Stimulated activated CD4-positive, alpha-beta T cell treated with anti-CD3 and anti-CD28 coated beads, TNF-alpha, amount 100 ng/mL, for 24 hours (primary cell): ENCODE data around the gene SLC28A3.

Experiments
- DNase-seq, 3 experiments: peaks; one replicate each; pipeline ENCODE4 v3.0.0-alpha.2; 2020; ENCODE audit warnings: low read depth in 3 of 3

SLC28A3 gene

DNA sequence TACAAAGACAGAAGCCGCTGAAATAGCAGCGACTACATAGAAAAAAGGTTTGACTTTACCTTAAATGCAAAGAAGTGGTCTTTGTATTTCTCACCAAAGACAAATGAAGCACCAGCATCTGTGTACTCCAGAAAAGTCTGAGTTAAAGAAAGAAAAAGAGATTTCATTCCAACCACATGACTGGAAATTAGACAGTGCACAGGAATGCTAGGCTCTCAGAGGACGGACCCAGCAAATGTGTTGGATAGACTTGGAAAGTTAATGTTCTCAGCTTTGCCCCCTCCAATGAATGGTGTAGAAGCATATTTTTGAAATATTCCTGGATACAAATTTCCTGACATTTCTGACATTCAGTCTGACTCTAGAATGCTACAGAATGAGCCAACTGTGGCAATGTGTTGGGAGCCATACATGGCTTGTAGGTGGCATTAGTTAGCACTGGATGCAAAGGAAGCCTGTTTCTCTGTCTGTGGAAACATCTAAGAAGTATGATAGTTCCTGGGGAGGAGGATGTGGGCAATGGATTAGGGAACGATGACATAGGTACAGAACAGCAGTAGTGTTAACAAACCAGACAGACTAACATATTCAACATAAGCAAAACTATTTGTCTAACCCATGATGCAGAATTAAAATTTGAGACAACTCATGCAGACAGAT lies 43.3 kb downstream of the SLC28A3 start:
- no peak for DNase-seq

DNA sequence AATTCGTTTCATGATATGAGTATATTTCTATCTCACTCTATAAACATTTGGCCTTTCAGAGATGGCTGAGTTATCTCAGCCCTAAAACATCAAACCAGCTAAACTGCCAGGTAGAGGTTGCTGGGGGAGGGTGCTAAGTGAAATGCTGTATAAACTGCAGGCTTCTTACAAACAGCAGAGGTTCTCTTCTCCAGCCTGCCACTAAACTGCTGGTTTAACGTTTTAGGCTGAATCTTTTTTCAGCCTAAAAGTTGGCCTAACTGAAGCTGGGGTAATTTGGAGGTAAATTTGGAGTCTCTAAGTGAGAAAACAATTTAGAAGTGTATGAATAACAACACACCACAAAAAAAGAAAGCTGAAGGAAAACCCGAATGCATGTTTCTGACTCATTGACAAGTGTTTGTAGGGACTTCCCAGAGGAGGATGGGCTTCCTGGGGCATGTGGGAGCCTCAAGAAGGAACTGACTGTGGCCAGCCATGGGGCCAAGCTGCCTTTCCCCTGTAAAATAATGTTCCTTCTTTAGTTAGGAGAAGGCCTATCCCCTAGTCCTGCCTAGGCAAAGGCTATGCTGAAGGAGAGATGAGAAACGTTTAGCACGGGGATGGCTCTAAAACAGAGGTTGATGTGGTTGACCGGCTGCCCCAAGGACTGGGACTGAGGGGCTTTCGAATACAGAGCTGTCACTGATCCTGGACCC lies 44.3 kb downstream of the SLC28A3 start:
- peak in 2 of 3 experiments; percentile 31 to 51 for DNase-seq

DNA sequence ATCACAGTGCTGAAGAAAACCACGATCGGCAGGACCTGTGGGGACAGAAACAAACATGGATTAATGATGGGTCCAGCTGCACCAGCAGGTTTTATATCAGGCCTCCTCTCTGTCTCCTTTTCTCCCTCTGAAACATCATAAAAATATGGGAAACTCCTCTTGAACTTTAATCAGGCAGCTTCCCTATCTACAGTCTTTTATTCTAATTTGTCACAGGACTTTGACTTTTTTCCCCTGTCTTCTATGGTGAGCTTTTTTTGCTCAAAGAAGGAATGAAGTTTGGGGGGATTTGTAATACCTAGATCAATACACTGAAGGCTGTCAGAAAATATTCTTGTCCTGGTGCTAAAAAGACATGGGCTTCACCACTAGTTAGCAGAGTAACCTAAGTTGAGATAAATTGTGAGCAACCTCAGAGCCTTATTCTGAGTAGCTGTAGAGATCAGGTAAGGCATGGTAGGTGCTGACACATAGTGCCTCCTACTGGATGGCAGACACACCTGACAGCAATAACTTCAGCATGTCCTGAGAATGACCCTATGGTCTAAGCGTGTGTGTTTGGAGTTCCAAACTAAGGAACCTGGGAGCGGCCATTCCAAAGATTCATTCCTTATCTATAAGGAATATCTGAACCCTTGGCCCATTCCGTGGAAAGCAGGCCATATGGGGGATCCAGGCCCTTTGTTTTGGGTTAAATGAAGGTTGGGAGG lies 46.2 kb downstream of the SLC28A3 start:
- DNase-seq: no peak

DNA sequence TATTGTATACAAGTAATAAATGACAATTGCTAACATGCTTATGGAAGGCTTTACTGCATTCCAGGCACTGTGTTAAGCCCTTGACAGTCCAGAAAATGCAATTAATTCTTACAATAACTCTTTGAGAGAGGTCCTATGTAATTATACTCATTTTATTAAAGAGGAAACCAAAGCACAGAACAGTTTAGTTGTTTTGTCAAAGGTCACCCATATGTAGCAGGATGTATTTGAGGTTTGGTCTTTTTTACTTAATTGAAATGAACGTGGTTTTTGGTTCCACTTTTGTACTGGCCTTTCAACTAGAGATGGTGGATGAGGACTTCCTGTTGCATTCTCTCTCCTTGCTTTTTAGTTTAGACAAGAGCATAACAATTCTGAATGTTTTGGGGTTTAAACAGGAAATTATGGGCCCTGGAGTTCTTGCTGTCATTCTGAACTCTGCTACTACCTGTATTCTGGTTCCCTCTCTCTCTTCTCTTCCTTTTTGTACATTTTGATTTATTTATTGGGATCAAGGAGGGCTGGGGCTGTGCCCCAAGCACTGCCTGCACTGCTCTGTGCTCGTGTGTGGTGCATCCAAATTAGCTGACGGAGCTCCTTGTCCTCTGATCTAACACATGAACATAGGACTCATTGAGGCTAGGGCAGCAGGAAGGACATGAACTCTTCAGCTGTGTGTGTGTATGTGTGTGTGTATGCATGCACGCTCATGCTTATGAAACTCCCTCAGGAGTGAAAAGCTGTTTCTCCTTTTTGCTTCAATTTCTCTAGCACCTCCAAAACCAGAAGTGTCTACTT lies 47.4 kb downstream of the SLC28A3 start:
- no peak for DNase-seq

DNA sequence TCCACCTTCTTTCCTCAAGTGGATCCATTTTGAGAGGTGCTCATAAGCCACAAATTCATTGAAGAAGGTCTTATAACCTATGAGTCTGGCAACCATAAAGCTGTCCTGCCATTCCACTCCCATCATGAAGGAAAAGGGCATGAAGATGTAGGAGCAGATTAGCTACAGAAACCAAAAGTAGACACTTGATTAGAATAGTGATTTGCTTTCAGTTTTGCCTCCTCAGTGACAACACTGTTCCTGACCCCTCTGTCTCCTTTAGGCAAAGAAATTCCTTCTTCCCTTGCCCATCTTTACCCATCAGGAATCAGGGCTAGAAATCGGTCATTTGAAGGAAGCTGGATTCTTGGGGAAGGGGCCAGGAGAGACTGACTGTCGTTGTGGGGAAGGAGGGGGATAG lies 55.2 kb downstream of the SLC28A3 start:
- no peak for DNase-seq

DNA sequence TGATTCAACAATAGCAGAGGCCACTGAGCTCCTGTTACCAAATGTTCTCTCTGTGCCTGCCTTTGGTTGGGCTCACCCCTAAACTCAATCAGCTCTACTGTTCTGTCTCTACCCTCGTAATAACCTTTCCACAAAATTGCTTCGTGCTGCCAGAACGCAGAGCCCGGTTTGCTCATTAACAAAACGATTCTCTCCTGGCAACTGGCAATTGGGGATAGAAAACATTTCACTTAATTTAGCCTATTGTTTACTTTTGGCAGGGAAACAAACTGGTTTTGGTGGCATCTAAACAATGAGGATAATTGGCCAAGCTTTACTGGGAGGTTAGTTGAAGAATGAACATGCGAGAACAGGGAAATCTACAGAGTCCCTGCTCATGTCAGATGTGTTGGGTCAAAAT lies 56.6 kb downstream of the SLC28A3 start:
- DNase-seq: no peak

DNA sequence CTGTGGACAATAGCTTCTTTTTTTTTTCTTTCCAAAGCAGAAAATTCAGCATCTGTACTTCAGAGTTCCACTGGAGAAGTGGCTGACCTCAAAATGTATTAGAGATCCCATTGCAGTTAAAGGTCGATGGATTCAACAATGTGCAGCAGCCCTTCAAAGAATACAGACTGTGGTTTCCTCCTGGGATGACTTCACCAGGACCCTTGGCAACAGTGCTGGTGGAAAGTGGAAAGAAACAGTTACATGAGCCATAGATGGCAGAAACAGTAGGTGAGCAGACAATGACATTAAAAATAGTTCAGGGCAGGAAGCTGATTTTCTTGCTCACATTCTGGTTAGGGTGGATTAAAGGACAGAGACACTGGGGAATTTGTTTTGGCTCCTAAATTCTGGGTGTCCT lies 62.4 kb downstream of the SLC28A3 start:
- no peak for DNase-seq

DNA sequence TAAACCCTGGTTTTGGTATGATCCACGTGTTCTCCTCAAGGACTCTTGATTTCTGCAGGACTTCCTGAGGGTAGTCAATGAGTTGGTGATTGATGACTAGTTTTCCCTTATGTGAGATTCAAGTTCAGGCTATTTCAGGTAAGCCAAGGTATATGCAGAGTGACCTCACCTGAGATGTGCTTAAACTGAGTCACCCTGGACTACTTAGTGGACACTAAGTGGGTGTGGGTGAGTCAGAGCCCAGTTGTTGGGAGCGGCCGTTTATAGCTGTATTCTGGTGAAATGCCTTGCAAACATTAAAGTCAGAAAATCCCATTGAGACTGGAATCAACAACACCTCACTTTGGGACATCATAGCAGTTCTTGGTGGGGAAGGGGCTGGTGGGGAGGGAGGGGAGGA lies 62.9 kb downstream of the SLC28A3 start:
- DNase-seq: no peak

DNA sequence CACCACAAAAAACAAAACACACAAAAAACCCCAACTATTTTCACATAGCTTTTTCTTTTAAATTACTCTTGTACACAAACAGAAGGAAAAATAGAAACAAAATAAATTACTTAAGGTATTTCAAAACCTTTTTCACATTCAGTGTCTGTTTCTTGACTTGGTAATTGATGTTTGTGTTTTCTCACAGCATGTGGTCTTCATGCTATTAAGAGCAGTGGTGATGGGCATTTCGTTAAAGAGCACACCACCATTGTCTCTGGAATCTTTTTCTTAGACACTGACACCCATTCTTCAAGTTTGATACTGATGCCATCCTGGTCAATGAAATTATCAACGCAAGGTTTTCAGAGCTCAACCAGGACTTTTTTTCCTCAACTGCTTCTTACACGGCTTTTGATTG lies 63.8 kb downstream of the SLC28A3 start:
- no peak for DNase-seq

DNA sequence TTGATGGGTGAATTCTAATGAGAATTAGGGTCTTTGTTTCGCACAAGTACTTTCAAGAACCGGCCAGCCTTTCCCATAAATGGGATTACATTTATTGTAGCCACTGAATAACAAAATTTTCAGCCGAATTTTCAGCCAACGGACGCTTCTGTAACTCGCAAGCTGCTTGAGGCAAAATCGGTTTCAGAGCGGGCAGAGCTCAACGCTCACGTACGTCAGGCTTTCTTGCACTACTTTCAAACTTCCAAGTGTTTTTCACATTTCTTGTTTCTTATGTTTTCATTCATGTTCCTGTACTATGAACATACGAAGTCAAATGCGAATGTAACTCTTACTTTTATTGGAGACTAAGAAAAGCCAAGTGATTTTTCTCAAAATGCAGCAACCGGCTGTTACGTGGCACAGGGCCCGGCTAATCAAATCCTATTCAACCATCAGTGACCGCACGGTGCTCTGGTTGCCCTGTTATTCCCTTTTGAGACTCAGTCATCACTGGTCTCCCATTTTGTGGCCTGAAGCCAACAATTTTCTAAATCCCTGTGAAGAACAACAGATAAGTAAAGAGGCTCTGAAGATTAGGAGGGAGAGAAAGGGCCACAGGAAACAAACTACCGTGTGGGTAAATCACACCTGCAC lies 68.5 kb downstream of the SLC28A3 start:
- no peak for DNase-seq

DNA sequence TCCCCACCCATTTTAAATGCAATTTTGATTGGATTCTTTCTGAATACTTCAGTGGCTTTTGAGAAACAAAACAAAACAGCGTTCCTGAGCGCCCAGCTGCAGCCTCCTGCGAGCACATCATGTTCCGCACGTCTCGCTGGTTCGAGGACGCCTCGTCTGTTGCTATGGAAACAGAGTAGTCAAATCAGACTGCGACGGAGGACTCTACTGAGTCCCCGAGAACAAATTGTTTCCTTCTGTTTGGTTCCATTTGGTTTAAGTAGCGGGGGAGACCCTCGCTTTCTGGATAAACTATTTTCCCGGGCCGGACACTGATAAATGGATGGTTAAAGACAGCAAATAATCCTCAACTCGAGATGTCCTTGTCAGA lies 69.0 kb downstream of the SLC28A3 start:
- peak in 2 of 3 experiments; percentile 8 to 57 for DNase-seq

DNA sequence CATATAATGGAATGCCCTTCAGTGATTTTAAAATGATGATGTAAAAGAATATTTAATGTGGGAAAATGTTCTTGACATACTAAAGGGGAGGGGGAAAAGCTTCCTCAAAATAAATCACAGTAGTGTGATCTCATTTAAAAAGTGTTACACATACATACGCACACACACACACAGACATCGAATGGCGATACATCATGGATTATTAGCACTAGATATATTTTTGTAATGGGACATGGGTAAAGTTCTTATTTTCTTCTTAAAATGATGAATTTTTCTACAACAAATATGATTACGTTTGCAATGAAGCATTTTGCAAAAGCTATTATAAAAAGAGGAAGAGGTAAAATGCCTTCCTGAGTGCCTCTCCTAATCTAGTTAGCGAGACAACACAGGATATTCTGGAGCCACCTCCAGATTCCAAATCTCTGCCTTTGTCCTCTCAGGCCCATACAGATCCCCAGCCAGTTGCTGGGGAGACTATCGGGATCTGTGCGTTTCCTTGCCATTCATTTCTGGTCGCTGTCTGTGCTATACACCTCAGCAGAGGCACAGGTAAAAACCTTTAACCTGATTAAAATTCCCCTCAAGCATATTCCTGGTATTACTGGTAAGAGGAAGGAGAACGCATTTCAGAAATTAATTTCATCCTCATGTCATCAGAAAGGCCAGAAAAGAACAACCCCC lies 69.6 kb downstream of the SLC28A3 start:
- DNase-seq: no peak

DNA sequence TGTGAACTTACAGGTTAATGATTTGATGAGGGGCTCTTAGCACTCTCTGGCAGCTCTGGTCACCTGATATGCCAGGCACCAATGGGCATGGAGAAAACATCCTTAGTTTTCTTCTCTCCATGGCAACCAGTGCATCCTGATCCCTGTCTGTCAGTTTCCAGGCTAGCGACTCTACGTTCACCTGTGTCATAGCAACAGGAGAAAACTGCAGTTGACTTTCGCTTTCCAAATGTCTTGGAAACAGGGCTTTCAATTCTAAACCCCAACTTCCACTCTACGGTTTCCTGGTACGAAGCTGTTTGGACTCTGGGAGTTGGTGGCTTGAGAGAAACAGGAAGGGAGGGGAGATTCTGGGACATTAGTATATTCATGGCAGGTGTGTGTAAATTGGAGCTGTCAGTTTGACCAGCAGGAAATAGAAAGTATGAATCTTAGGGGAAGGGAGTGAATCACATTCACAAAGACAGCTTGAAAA lies 74.4 kb downstream of the SLC28A3 start:
- DNase-seq: no peak

DNA sequence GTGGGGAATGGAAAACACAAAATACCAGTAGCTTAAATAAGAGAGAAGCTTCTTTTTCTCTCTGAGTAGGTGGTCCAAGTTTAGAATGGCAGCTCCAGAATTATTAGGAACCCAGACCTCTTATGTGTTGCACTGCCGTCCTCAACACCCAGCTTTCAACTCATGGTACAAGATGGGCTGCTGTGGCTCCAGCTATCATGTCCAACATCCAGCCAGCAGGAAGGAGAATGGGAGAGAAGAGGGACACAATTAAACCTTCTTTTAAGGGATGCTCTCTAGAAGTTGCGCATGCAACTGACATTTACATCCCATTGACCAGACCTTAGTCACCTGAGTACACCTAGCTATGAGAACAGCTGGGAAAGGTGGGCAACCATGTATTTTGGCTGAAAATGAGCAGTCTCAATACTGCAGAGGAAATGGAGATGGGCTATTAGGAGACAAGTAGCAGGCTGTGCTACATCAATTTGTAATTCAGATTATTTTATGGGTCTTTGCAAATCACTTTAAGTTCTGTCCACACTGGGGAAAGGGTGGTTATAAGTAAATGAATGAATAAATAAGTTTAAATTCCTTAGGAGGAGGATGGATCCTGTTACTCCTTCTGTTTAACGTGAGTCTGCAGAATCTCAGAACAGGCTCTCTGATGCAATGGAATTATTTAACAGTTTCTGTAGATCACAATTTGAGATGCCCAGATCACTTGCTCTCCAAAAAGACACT lies 76.1 kb downstream of the SLC28A3 start:
- no peak for DNase-seq

DNA sequence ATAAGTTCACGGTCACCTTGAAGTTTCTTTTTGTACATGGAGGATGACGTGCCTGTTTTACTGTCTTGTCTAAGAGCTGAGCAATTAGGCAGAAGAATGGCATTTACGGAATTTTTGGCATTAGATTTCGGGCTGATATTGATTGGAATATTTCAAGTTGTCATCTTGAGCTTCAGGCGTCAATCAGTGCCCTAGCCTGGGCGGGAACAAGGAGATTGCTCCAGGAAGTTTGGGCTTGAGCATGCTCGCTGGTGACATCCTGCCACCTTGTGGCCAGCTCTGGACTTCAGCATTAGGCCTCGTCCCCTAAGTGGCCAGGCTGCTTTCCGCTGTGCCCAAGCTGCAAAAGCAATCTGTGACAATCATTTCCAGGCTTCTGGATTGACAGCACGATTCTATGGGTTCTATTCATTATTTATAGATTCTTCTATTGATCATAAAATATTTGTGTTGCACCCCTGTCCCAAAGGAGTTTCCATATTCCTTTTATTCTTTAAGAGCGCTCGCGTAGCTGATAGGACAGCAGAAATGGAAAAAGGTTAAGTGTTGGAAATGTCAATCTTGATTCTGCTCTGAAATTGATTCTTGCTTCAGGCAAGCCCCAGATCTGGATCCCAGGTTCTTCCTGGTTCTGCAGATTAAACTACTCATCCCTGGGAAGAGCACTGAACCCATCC lies 79.3 kb downstream of the SLC28A3 start:
- peak; percentile 11 to 51 (median 21) for DNase-seq

DNA sequence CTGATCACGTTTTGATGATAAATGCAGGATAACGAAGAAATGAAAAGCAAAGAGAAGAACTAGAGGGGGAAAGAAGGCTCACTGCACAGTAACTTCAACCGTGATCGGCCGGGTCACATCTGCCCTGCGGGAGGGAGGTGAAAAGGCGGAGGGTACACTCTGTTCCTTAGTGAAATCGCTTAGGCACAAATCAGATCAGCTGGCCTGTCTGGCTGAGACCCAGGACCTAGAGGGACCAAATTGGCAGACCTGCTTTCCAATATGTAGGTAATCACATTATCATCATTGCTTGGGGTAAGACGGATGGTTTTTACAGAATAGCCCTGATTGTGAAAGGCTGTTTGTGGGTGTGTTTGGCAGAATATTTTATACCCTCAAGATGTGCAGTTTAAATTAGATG lies 82.2 kb downstream of the SLC28A3 start:
- no peak for DNase-seq

DNA sequence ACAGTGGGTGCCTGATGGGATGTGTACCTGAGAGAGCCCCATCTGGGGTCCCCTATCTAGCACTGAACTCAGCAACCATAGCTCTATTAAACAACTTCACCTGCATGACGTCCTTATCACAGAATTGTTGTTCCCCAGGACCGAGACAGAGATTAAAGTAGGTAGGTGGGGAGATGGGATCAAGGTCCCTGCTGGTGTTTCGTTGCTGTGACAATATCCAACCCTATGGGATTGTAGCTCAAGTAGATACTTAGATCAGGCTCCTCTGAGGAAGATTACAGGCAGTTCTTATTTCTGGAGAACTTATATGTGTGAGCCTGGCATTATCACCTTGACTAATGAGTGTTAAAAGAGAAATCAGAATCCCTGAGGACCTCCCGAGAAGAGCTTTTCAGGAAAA lies 84.9 kb downstream of the SLC28A3 start:
- DNase-seq: no peak

DNA sequence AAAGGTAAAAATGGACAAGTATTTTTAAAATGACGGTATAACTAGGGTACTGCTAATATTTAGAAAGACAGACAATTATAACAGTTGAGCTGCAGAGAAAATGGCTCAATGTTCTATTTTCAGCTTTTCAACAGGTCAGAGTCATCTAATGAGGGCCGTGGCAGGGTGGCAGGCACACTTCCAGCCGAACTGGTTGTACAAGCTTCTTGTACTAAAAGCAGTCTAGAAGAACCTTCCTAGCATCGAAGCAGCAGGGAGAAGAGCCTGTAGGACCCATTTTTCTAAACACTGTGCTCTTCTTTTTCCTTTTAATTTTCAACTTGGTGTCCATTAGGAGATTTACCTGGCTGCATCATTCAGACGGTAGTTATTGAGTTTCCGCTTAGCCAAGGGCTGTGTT lies 85.6 kb downstream of the SLC28A3 start:
- no peak for DNase-seq

DNA sequence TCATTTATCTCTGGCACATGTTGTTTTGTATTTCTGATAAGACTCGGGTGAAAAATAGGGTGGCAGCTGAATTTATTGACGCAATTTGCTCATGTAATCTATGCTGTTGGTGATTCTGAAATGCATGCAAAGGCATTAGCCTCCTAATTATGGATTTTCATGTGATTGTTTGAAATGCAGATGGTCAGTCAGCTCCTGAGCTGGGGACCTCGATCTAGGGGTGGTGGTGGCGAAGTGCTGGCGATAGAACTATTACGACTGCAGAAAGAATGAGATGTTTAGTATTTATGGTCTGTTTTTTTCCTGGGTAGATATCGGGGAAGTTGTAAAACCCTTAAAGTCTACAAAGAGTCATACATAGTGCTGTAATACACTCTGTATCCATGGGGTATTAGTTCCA lies 88.6 kb downstream of the SLC28A3 start:
- DNase-seq: no peak
